CD4-positive, alpha-beta T cell treated with Interleukin-4 for 4 hours (primary cell): ENCODE data around the gene PPP1R9A.
"Not testable (repeated sequence)": the region's sequence is repeated elsewhere in the genome, so short reads cannot be mapped to it uniquely, and the experiment has no call there.

Source experiments
- DNase-seq: peaks from one replicate; pipeline ENCODE4 v3.0.0-alpha.2; 2020

The PPP1R9A gene

DNA sequence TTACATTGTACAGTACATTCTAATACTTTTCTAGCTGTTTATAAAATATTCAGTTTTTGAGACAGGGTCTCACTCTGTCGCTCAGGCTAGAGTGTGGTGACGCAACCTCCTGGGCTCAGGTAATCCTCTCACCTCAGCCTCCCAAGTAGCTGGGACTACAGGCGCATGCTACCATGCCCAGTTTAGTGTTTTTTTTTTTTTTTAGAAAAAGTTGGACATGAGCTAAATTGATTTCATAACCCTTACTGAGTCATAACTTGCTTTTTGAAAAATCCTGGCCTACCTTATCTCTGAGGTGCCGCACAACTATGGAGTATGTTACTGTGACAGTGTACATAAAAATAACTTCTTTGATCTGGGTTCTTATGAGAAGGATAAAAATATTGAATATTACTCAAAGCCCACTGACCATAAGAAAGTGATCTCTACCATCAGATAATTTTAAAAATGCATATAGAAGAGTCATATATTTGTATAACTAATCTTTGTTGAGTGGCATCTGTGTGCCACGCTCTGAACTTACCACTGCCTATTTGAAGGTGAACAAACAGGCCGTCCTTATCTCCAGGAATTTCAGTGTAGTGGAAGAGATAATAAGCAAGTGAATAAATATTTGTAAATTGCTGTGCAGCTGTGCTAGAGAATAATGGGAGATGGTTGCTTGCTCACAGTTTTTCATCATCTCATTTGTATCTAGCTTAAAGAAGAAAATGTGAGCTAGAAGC lies 73.2 kb downstream of the PPP1R9A start:
- DNase-seq, result no peak

- no peak for DNase-seq
These were observed 88.5 kb downstream of the PPP1R9A start for GRCh38 chr7:94995921-94996320.

- no peak for DNase-seq
These were observed 89.0 kb downstream of the PPP1R9A start for GRCh38 chr7:94996369-94996768.

GRCh38 chr7:94997547-94997946 lies 90.2 kb downstream of the PPP1R9A start:
- no peak for DNase-seq

- no peak for DNase-seq
These were observed 91.1 kb downstream of the PPP1R9A start for GRCh38 chr7:94998266-94999068.

GRCh38 chr7:94999069-94999351 lies 91.6 kb downstream of the PPP1R9A start:
- DNase-seq, result no peak

GRCh38 chr7:94999601-95000000 lies 92.2 kb downstream of the PPP1R9A start:
- DNase-seq, result not testable (repeated sequence)

- DNase-seq, result no peak
These were observed 93.9 kb downstream of the PPP1R9A start for GRCh38 chr7:95001258-95001657.

- no peak for DNase-seq
These were observed 94.6 kb downstream of the PPP1R9A start for GRCh38 chr7:95001815-95002561.

DNA sequence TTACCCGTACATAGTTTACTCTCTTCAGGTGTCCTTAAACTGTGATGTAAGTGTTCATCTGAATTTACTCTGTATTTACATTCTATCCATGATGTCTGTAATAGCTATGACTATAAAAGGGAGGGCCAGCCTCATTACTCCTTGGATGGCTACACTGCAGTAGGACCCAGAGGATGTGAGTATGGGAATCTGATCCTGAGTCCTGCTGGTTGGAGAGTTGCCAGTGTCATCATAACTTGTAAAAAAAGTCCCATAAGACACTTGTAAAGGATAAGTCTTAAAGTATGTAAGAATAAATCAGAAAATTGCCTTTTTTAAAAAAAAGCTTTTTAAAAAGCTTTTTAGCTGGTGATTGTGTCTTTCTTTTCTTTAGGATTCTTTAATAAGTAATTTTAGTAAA lies 95.4 kb downstream of the PPP1R9A start:
- DNase-seq, result no peak

DNA sequence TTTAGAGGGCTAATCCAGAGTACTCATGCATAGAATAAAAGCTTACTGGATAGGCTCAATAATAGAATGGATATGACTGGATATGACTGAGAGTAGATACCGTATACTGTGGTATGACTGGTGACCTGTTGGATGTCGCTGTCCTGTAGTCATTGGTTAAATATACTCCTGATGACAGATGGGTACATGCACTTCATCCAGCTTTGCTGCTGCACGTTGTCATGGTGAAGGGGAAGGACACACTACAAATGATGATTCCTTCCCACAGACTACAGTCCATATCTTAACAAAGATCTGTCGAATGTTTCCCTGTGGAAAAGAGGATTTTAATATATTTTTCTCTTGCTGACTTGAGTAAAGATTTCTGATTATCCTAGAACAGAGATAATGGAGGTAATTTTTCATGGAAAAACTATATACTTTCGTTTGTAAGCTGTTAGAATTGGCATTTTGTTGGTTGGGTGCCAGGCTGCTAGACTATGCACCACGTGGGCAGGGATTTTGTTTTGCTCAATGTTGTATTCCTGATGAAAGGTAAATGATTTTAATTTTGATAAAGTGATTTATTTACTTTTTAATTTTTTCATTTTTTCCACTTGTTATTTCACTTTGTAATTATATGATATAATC lies 97.3 kb downstream of the PPP1R9A start:
- no peak for DNase-seq

DNA sequence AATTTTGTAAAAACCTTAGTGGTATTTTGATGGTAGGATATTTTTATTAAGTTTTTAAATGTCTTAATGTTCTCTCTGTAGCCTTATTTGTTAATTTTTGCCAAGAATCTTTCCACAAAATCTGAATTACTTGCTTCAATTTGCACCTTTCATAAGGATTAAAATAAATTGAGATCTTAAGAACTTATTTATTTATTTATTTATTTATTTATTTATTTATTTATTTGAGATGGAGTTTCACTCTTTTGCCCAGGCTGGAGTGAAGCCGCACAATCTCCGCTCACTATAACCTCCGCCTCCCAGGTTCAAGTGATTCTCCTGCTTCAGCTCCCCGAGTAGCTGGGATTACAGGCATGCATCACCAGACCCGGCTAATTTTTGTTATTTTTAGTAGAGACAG lies 98.6 kb downstream of the PPP1R9A start:
- no peak for DNase-seq

- not testable (repeated sequence) for DNase-seq
These were observed 101.4 kb downstream of the PPP1R9A start for GRCh38 chr7:95008773-95009172.

DNA sequence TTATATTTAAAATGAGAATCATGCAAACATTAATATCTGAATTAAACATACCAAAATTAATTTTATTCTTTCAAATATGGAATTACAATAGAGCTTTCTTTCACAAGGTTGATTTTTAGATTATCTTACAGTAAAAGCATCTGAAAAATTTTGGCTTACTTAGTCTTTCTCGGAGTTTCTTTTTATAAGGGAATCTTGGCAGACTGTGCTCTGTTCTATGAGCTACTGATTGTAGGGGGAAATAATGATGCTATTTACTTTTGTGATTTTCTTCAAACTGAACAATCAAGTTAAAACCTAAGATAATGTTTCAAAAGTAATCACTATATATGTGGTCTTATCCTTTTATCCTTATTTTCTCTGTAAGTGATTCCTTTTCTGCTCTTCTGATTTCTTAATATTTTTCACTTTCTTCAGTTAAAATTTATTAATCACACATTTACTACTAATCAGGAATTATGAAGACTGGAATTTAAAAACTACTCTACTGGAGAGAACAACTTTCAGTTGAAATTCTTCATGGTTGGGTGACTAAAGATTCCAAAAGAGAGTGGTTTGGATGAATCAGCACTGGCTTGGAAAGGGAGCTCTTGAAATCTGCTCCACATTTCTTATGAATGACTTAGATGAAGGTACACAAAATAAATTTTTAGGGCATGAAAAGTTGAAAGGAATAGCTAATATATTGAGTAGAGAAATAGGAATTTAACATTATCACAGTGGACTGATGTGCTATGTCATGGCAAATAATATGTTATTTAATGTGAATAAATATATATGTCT lies 103.9 kb downstream of the PPP1R9A start:
- DNase-seq, result no peak

- DNase-seq, result no peak
These were observed 104.6 kb downstream of the PPP1R9A start for GRCh38 chr7:95011995-95012394.

DNA sequence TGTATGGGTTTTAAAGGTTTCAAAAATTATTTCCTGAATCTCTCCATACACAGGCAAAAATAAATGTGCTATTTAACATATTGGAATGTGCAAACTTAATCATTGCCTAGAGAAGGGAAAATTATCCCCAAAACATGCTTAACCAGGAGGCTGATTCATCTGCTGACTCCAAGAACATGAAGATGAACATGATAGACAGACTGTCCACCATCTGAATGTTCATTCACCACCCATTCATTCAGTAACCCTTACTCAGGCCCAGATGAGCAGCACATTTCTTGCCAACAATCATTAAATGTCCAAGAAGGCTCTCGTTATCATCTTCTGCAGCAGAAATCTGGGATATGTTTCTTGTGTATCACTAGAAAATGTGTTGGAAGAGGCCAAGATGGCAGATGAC lies 110.6 kb downstream of the PPP1R9A start:
- DNase-seq, result no peak

- no peak for DNase-seq
These were observed 118.6 kb downstream of the PPP1R9A start for GRCh38 chr7:95026018-95026417.

- DNase-seq, result no peak
These were observed 119.2 kb downstream of the PPP1R9A start for GRCh38 chr7:95026421-95027072.

DNA sequence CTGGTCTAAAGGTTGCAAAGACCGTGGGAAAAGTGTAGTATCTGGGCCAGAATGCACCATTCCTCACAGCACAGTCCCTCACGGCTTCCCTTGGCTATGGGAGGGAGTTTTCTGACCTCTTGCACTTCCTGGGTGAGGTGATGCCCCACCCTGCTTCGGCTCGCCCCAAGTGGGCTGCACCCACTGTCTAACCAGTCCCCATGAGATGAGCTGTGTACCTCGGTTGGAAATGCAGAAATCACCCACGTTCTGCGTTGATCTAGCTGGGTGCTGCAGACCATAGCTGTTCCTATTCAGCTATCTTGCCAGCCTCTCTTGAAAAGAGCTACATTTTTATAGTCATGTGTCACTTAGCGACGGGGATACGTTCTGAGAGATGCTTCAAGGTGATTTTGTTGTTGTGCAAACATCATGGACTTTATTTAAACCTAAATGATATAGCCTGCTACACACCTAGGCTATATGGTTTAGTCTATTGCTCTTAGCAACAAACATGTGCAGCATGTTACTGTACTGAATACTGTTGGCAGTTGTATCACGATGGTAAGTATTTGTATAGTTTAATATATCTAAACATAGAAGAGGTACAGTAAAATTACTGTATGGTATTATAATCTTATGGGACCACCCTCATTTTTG lies 120.0 kb downstream of the PPP1R9A start:
- no peak for DNase-seq

GRCh38 chr7:95028683-95029082 lies 121.3 kb downstream of the PPP1R9A start:
- DNase-seq, result no peak

GRCh38 chr7:95035295-95035694 lies 127.9 kb downstream of the PPP1R9A start:
- DNase-seq, result no peak

- DNase-seq, result no peak
These were observed 133.6 kb downstream of the PPP1R9A start for GRCh38 chr7:95041031-95041430.
